CD4-positive, alpha-beta T cell treated with Interleukin-4 for 4 hours (primary cell): Measurements from ENCODE around the gene MLIP.
"Not testable (repeated sequence)": the region's sequence is repeated elsewhere in the genome, so short reads cannot be mapped to it uniquely, and the experiment has no call there.

ENCODE experiments used
- DNase-seq: peaks from one replicate; pipeline ENCODE4 v3.0.0-alpha.2; 2020

MLIP gene

DNA sequence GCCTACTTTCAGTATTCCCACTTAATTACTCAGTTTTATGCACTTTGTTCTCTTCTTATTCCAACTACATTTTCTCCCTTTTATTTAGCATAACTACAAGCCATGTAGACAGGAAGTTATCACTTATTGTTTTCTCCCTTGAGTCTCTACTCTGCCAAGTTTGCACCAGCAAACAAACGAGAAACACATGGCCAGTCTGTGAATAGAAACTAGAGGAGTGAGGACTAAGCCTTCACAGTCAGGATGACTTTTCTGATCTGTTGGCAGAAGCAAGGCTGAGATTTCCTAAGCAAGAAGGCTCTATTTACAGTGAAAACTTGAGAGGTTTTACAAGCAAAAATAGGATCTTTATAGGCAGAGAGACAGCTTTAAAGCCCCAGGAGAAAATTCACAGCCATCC lies 127.2 kb downstream of the MLIP start:
- no peak for DNase-seq

DNA sequence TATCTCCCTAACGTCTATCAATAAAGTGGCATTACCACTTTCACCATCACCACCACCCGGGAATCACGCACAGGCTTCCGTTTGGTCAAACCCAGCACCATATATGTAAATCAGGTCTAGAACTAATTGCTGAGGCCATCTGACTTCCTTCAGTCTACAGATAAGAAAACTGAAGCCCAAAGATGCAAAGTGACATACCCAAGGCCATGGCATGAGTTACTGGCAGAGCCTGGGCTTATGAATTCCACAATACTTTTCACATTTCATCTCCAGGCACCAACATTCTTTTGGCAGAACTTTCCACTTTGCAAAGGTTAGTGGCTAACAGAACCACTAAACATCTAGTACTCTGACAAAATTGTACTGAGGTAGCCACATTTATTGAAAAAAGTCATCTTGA lies 132.5 kb downstream of the MLIP start:
- no peak for DNase-seq

DNA sequence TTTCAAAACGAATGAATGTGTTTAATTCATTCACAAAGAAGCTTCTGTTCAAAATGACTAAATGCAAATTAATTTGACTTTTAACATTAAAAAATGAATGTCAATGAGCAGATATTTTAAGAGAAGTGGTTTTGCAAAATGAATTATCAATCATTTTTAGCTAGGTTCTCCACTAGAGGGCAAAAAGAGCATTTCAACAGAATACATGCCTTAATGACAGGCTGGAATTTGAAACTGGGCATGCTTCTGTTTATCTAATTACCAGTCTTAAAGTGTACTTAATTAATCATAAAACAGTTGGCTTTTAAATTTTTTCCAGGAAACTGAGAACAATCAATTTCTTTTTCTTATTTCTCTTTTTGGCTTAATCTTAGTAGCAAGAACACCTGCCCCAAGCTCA lies 133.2 kb downstream of the MLIP start:
- DNase-seq = no peak

DNA sequence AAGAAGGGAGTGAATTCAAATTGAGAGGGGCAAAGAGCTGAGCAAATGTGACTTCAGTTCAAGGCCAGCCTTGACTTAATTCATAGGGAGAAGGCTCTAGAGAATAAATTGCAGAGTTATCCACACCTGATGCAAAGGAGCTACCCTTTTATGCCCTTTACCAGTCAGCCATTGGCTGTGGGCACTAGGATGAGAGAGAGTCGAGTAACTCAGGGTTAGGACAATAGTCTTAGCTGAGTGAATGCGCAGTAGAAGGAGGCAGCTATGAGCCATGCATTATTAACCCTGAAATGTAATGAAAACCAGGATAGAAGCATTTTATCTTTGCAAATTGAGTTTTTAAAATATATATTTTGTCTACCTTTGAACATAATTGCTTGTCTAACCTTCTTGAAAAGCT lies 134.0 kb downstream of the MLIP start:
- no peak for DNase-seq

DNA sequence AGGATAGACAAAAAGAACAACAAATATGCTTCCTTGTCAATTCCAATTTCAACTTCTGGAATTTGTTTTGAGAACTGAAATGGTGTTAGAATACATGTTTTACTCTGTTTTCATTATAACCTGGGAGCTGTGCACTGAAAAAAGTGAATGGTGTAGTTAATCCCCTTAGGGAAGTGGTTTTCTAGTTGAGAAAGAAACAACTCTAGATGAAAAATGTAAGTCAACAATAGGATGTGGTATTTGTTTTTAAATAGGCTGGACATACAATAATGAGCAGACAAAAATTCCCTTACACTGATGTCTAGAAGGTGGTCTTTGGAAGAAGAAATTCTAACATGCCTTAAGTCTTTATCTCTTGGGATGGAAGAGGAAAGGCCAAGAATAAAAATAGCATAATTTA lies 137.1 kb downstream of the MLIP start:
- no peak for DNase-seq

GRCh38 chr6:54248994-54249393 lies 137.8 kb downstream of the MLIP start:
- DNase-seq = no peak

GRCh38 chr6:54249812-54250211 lies 138.6 kb downstream of the MLIP start:
- not testable (repeated sequence) for DNase-seq

GRCh38 chr6:54252496-54252895 lies 141.3 kb downstream of the MLIP start:
- no peak for DNase-seq

DNA sequence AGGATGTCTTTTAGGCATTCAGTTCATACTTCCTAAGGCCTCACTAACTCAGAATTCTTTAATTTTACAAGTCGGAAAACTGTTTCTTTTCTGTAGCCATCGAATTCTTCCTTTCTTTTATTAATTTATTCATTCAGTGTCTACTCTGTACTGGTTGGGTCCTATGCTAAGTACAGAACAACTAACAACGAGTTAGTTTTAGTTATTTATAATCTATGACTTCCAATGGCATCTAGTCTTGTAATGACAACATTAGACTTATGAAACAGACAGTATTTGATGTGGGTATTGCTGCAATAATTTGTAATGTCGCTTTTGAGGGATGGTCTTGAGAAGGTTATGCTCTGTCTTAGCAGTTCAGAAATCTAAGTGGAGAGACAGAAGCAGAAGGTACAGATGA lies 141.7 kb downstream of the MLIP start:
- no peak for DNase-seq

GRCh38 chr6:54254886-54255285 lies 143.6 kb downstream of the MLIP start:
- DNase-seq = no peak

DNA sequence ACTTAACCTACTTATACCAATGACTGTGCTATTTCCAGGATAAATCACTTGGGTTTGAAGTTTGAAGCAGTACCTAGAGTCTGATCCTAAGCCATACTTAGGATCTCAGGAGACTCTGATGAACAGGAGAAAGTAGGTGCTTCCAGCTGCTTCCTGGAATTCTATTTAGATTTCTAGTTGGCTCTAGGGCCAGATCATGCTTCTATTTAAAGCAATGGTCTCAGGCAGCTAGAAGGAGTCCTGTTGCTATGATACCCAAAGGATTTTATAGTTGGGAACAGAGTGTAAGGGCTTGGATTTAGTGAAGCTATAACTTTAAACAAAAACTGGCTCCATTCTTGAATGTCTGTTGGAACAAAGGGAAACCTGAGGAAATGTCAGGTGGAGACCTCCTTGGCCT lies 144.6 kb downstream of the MLIP start:
- no peak for DNase-seq

GRCh38 chr6:54260025-54260424 lies 148.8 kb downstream of the MLIP start:
- no peak for DNase-seq

DNA sequence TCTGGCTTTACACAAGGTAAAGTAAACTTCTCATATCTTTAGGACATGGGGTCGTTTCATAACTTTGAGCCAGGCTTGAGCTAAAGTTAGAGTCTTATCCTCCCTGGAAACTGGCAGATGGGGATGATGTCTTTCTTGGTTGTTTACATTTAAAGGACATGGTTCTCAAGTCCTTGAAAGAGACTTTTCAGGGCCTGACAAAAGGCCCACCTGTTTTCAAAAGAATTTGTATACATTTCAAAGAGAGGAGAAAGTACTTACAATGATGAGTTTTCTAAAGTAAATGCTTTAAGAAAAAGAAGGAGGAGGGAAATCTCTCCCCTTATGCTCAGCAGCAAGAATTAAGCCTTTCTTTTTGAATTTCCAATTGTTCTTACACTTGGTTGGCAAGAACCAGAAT lies 151.3 kb downstream of the MLIP start:
- no peak for DNase-seq

DNA sequence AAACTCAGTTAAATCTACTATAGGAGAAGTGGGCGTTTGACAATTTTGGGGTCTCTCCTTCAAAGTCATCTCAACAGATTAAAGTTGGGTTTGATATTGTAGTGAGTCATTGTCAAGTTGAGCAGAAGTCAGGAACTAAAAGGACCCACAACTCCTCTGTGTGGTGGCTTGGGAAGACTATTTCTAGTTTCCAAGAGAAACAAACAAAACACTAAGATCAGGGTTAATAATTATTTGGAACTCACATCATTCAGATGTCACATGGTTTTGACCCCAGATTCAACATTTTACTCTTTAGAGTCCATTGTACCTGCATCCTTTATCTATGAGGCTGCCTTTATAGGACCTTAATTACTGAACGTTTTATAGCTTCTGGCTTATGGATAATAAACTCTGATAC lies 151.7 kb downstream of the MLIP start:
- DNase-seq = no peak

DNA sequence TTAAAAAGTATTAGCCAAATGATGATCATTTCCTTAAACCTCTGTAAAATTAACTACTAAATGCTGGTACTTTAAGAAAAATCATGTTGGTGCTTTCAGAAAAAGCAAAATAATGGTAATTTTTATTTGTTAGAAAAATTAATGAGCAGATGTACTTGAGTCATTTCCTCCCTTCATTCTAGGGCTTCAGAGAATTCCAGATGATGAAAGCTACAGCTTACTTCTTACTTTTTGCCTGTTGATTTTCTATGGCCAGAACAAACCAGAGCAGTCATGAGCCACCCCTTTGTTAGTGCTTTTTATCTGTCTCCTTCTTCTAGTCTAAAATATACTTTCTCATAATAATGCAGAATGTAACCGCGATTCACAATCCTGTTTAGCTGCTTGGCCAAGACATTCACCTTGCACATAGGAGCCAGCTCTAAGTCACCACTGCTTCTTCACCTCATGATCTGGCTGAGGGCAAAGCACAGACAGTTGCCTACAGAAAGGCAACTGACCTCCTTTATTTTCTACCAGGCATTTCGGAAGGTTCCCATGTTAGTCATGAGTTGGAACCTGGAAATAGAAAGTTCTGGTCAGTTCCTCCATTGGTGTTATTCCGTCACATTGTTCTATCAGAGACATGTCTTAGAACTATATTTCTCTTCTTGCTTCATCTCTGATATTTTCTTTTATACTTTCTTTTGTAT lies 153.5 kb downstream of the MLIP start:
- no peak for DNase-seq

- no peak for DNase-seq
Observed at GRCh38 chr6:54266400-54266923, 155.2 kb downstream of the MLIP start.

DNA sequence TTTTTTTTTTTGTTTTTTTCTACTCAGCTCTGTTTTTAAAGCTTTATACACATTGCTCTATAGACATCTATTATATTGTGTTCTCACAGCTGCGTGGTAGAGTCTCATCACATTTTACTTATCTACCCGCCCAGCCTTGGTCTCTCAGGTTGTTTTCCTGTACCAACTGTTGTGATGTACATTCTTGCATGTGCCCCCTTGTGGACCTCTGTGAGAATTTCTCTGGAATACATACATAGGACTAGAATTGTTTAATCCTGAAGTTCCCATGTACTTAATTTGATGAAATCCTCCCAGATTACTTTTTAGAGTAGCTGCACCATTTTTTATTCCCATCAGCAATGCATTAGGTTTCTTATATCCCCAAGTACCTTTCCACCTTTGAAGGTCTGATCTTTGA lies 156.6 kb downstream of the MLIP start:
- DNase-seq = no peak

DNA sequence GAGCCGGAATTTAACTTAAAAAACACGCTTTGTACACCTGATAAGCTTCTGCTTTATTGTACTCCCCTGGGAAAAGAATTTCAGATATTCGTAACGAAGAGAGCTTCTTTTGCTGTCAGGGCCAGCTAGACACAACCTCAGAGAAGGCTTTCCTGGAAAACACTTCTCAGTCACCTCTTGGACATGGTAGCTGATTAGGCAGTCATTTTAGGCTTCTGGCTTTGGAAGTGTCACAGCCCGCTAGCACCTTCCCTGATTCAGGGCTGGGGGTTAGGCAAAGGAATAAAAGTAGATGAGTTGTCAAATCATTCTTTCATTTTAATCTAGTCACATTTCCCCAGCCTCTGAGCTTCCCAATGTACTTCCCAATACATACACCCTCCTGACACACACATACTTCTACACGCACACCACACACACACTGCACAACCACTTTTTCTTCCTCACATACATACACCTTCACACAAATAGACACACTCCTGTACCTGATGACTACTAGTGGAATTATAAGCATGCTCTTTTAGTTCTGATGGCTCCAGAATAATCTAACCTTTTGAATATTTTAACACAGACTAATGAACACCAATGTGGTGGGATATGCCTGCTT lies 162.1 kb downstream of the MLIP start:
- no peak for DNase-seq

DNA sequence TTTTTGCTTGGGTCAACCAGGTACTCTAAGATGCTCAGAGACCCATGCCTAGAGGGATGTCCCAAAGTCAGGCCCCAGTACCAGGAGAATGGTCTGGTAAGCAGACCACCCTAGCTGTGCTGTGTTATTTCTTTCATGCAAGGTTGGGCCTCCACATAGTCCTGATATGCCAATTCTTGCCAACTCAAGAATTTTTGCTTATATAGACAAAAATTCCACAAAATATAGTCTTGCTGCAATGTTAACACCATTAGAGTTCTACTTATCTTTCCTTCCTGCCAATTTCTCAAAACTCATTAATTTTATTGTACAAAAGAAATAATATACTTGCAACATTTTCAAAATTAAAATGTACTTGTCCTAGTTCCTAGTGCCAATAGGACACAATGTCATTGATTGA lies 163.1 kb downstream of the MLIP start:
- no peak for DNase-seq

GRCh38 chr6:54282186-54282585 lies 170.9 kb downstream of the MLIP start:
- no peak for DNase-seq

GRCh38 chr6:54284161-54284860 lies 173.1 kb downstream of the MLIP start:
- DNase-seq = no peak

DNA sequence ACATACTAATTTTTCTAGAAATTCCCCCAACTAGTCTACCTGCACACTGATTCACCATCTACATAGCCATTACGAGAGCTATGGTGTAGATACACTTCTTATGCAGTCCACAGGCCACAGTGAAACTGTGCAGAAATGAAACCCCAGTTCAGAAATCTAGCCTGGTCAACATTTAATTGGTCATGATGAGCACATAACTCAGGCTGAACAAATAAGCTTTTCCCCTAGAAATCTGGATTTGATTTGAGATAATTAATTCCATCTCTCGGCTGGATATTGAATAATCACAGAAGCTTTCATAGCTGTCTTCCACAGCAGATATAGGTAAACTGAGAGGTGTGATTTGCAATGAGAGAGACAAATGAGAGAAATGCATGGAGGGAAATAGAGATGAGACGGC lies 174.4 kb downstream of the MLIP start:
- DNase-seq = no peak

GRCh38 chr6:54286141-54286540 lies 174.9 kb downstream of the MLIP start:
- no peak for DNase-seq

GRCh38 chr6:54288474-54288873 lies 177.2 kb downstream of the MLIP start:
- no peak for DNase-seq
